PC-9 (cell line): ENCODE measurements around the gene RABL6. TPM values are rescaled to one million over a fixed set of nuclear protein-coding genes. Genes with fewer than 3 reads are reported as not detected.

Source experiments
- BruUV-seq: library from RNA; stranded (reverse); fragments of 400-500 nt; replicated peaks from 2 replicates; lab custom pipeline; 2021; lab: Mats Ljungman, UMichigan
- CTCF ChIA-PET: fragments of 300-600 bp; sonication (Branson Sonifier 250); formaldehyde crosslinking; loops from one replicate; lab custom pipeline; 2022; ENCODE audit warnings: antibody characterized with exemption; lab: Charles Lee
- POLR2A ChIA-PET: fragments of 300-600 bp; sonication (Branson Sonifier 250); formaldehyde crosslinking; loops from one replicate; lab custom pipeline; 2022; ENCODE audit warnings: antibody characterized with exemption; ENCODE audit not compliant: unreplicated experiment; lab: Charles Lee
- DNase-seq, 2 experiments: peaks; one replicate each; pipeline versions ENCODE4 v3.0.0 to v3.0.0-alpha.2; 2015 to 2022; ENCODE audit warnings: mixed read lengths in 1 of 2
- H2AFZ ChIP-seq: fragments of 200-600 bp; sonication (generic); 2 replicates; pipeline ENCODE4 v1.8.1; 2017; ENCODE audit warnings: antibody characterized with exemption
- H3F3A ChIP-seq: fragments of 200-600 bp; sonication (generic); 2 replicates; pipeline ENCODE4 v1.8.1; 2017; ENCODE audit warnings: antibody characterized with exemption, mild to moderate bottlenecking, low read depth; ENCODE audit not compliant: insufficient read depth
- H3K27ac ChIP-seq: fragments of 200-600 bp; sonication (generic); 2 replicates; pipeline ENCODE4 v1.6.1; 2016; ENCODE audit warnings: mixed run types
- H3K27me3 ChIP-seq: fragments of 200-600 bp; sonication (generic); 2 replicates; pipeline ENCODE4 v1.6.1; 2016; ENCODE audit warnings: low read depth, mixed run types; ENCODE audit not compliant: insufficient read depth
- H3K36me3 ChIP-seq: fragments of 200-600 bp; sonication (generic); 2 replicates; pipeline ENCODE4 v1.6.1; 2016; ENCODE audit warnings: low read depth, mixed run types
- H3K4me1 ChIP-seq: fragments of 200-600 bp; sonication (generic); replicated peaks from 2 replicates; pipeline ENCODE4 v1.6.1; 2016; ENCODE audit warnings: mixed run types; ENCODE audit not compliant: insufficient read depth
- H3K4me2 ChIP-seq: fragments of 200-600 bp; sonication (generic); 2 replicates; pipeline ENCODE4 v1.6.1; 2017; ENCODE audit warnings: mixed run types
- H3K4me3 ChIP-seq: fragments of 200-600 bp; sonication (generic); 2 replicates; pipeline ENCODE4 v1.6.1; 2016; ENCODE audit warnings: mixed run types
- H3K79me2 ChIP-seq: fragments of 200-600 bp; sonication (generic); 2 replicates; pipeline ENCODE4 v1.6.1; 2017; ENCODE audit warnings: low read depth, mixed run types
- H3K9me2 ChIP-seq: fragments of 200-600 bp; sonication (generic); 2 replicates; pipeline ENCODE4 v1.8.1; 2017; ENCODE audit warnings: mild to moderate bottlenecking; ENCODE audit not compliant: insufficient read depth
- H3K9me3 ChIP-seq: fragments of 200-600 bp; sonication (generic); 2 replicates; pipeline ENCODE4 v1.8.1; 2016; ENCODE audit warnings: low read depth; ENCODE audit not compliant: insufficient read depth
- H4K20me1 ChIP-seq: fragments of 200-600 bp; sonication (generic); 2 replicates; pipeline ENCODE4 v1.8.1; 2017; ENCODE audit not compliant: insufficient read depth
- EZH2 ChIP-seq: fragments of 200-600 bp; sonication (generic); IDR thresholded peaks from 2 replicates; pipeline ENCODE4 v1.8.0; 2017; ENCODE audit warnings: antibody characterized with exemption, low read depth
- intact Hi-C: fragments of 100-400 bp; cut with micrococcal nuclease; formaldehyde crosslinking; loops from one replicate; pipeline ENCODE4 v1.10.0; 2022; ENCODE audit not compliant: unreplicated experiment
- total RNA-seq: library from RNA; stranded (reverse); gene quantifications from 2 replicates; pipeline ENCODE4 v1.2.3, GENCODE V29; 2021
- TF ChIP-seq, protein P1 (sequence below): fragments of 200-600 bp; sonication (generic); conservative IDR thresholded peaks from 2 replicates; pipeline ENCODE4 v1.6.1; 2017; ENCODE audit warnings: mixed run types, antibody characterized with exemption, mild to moderate bottlenecking, moderate library complexity

The RABL6 gene
- total RNA-seq, 1 experiment from 2014 or later, result 116 TPM

GRCh38 chr9:136789523-136789937, 18.2 kb upstream of the RABL6 start:
- Histone ChIP-seq H3K9me3 (no peaks in the 10 kb centered on the region), H4K20me1 (peaks cover 14% of the 10 kb centered on the region), H3K27me3 (no peaks in the 10 kb centered on the region), H3K9me2 (no peaks in the 10 kb centered on the region), H3K79me2 (peaks cover 8% of the 10 kb centered on the region), H2AFZ (no peak overlapping the region), H3F3A (peaks cover 18% of the 10 kb centered on the region), H3K27ac (no peak overlapping the region), H3K4me1 (peaks cover 15% of the 10 kb centered on the region; the same call in 1 of the 2 replicates), H3K4me2 (no peak overlapping the region), H3K36me3 (no peaks in the 10 kb centered on the region), H3K4me3 (no peak overlapping the region)
- no peak for TF ChIP-seq EZH2
- TF ChIP-seq, protein P1, sequence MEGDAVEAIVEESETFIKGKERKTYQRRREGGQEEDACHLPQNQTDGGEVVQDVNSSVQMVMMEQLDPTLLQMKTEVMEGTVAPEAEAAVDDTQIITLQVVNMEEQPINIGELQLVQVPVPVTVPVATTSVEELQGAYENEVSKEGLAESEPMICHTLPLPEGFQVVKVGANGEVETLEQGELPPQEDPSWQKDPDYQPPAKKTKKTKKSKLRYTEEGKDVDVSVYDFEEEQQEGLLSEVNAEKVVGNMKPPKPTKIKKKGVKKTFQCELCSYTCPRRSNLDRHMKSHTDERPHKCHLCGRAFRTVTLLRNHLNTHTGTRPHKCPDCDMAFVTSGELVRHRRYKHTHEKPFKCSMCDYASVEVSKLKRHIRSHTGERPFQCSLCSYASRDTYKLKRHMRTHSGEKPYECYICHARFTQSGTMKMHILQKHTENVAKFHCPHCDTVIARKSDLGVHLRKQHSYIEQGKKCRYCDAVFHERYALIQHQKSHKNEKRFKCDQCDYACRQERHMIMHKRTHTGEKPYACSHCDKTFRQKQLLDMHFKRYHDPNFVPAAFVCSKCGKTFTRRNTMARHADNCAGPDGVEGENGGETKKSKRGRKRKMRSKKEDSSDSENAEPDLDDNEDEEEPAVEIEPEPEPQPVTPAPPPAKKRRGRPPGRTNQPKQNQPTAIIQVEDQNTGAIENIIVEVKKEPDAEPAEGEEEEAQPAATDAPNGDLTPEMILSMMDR, result no peak
- no TSS peak for BruUV-seq
- intact Hi-C loops, result no loop called here
- ChIA-PET CTCF (no interaction called here), POLR2A (no interaction called here)
- DNase-seq, result no peak

GRCh38 chr9:136790640-136791515, 16.9 kb upstream of the RABL6 start, which contains the start of gene TMEM141:
TMEM141 (plus strand) TSS chr9:136791344; CDS start chr9:136791371, 27 bp downstream.
- Histone ChIP-seq H3K4me2 (peak within 1 kb of the TSS; percentile 84), H2AFZ (peak within 1 kb of the TSS; percentile 93), H3K27ac (peak within 1 kb of the TSS; percentile 79), H3F3A (peaks cover 18% of the 10 kb centered on the region), H3K79me2 (peaks cover 8% of the 10 kb centered on the region), H3K36me3 (no peaks in the 10 kb centered on the region), H3K9me2 (no peaks in the 10 kb centered on the region), H3K27me3 (no peaks in the 10 kb centered on the region), H3K4me1 (peaks cover 15% of the 10 kb centered on the region; the same call in 1 of the 2 replicates), H3K9me3 (no peaks in the 10 kb centered on the region), H4K20me1 (peaks cover 14% of the 10 kb centered on the region), H3K4me3 (peak within 1 kb of the TSS; percentile 68)
- ChIA-PET POLR2A (interaction anchor here (0.5 to 0.8 kb wide), 8 partner anchors 19 to 433 kb away, joined by 3 to 12 read pairs (median 5); no protein-coding TSS in a partner anchor), CTCF (interaction anchor here (0.5 to 1.0 kb wide), 7 partner anchors 9 to 422 kb away, joined by 3 to 4 read pairs (median 3); partner anchors contain the start of gene ABCA2)
- BruUV-seq, result no TSS peak
- no peak for TF ChIP-seq EZH2
- TF ChIP-seq, protein P1, result no peak
- DNase-seq, result peak; percentile 94 to 100
- intact Hi-C loops, result loop anchor here (1.0 to 10.0 kb wide), 6 partner anchors 56 to 451 kb away; partner anchors contain the start of genes CLIC3, SEC16A and TUBB4B

DNA sequence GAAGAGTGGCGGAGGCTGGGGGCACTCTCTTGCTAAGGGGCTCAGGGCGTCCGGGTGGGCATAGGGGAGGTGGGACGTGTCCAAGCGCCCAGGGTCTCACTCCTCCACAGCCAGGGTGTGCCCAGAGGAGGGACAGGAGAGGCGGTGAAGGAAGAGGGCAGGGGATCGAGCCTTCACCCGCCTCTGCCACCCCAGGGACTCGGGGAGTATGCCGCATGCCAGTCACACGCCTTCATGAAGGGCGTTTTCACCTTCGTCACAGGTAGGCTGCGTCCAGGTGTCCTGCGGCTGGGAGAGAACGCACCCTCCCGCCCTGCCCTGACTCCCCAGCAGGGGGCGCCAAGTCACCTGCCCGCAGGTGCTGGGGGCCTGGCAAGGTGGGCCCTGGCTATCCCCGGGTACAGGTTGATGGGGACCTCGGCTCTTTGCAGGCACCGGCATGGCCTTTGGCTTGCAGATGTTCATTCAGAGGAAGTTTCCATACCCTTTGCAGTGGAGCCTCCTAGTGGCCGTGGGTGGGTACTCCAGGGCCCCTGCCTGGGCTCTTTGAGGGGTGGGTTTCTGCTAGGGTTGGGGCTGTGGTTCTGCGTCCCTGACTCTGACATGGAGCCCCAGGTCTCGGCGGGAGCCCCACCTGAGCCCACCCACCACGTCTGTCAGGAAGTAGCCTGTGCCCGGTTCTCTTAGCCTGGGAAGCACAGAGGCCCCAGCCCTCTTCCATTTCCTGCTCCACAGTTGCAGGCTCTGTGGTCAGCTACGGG, 16.1 kb upstream of the RABL6 start:
- Histone ChIP-seq H3K27ac (peak overlapping the region; percentile 79), H4K20me1 (peaks cover 14% of the 10 kb centered on the region), H2AFZ (peak overlapping the region; percentile 93), H3K27me3 (no peaks in the 10 kb centered on the region), H3K9me2 (no peaks in the 10 kb centered on the region), H3K79me2 (peaks cover 8% of the 10 kb centered on the region), H3K4me1 (peaks cover 15% of the 10 kb centered on the region; the same call in 1 of the 2 replicates), H3F3A (peaks cover 18% of the 10 kb centered on the region), H3K9me3 (no peaks in the 10 kb centered on the region), H3K4me2 (peak overlapping the region; percentile 84), H3K4me3 (peak overlapping the region; percentile 68), H3K36me3 (no peaks in the 10 kb centered on the region)
- TSS peak; percentile 84 for BruUV-seq
- POLR2A ChIA-PET, result interaction anchor here (0.5 to 0.7 kb wide), 2 partner anchors 16 to 449 kb away, joined by 3 read pairs; partner anchors contain the start of genes RABL6 and TUBB4B
- DNase-seq, result peak; percentile 81 to 85
- CTCF ChIA-PET, result interaction anchor here (0.6 to 1.0 kb wide), 3 partner anchors 128 to 423 kb away, joined by 3 to 7 read pairs (median 3); partner anchors contain the start of gene CLIC3
- intact Hi-C loops, result loop anchor here (1.0 to 10.0 kb wide), 5 partner anchors 56 to 451 kb away; partner anchors contain the start of genes CLIC3, SEC16A and TUBB4B
- no peak for TF ChIP-seq EZH2
- TF ChIP-seq, protein P1, result peak; percentile 100
